Omental fat pad (tissue), 4 donors: ENCODE data around the gene TACC2. TPM values are rescaled to one million over a fixed set of nuclear protein-coding genes. Genes with fewer than 3 reads are reported as not detected.

Source experiments
- ATAC-seq: fragments of 150-250 bp; one replicate; pipeline ENCODE4 v1.9.1; 2016; ENCODE audit warnings: mild to moderate bottlenecking, moderate library complexity; ENCODE audit not compliant: low FRiP score
- DNase-seq: peaks from one replicate; pipeline ENCODE4 v3.0.0-alpha.2; 2019; ENCODE audit warnings: low spot score
- total RNA-seq, 4 donors: library from RNA; depleted of rRNA; stranded (reverse); fragments of >200 nt; gene quantifications; one replicate each; pipeline ENCODE4 v1.1.0, GENCODE V29; 2016
- TF ChIP-seq, protein P1 (sequence below), 3 donors: fragments of 450-650 bp; IDR thresholded peaks; one replicate each; pipeline ENCODE4 v1.5.1; 2016 to 2017; ENCODE audit warnings: antibody characterized with exemption in 3 of 3, mild to moderate bottlenecking in 3 of 3, moderate library complexity in 2 of 3

The TACC2 gene
- total RNA-seq, 4 donors from 2014 or later, result 23.8 to 33.6 (median 29.4) TPM

GRCh38 chr10:122029499-122030199, 40.7 kb downstream of the TACC2 start:
- TF ChIP-seq, protein P1, sequence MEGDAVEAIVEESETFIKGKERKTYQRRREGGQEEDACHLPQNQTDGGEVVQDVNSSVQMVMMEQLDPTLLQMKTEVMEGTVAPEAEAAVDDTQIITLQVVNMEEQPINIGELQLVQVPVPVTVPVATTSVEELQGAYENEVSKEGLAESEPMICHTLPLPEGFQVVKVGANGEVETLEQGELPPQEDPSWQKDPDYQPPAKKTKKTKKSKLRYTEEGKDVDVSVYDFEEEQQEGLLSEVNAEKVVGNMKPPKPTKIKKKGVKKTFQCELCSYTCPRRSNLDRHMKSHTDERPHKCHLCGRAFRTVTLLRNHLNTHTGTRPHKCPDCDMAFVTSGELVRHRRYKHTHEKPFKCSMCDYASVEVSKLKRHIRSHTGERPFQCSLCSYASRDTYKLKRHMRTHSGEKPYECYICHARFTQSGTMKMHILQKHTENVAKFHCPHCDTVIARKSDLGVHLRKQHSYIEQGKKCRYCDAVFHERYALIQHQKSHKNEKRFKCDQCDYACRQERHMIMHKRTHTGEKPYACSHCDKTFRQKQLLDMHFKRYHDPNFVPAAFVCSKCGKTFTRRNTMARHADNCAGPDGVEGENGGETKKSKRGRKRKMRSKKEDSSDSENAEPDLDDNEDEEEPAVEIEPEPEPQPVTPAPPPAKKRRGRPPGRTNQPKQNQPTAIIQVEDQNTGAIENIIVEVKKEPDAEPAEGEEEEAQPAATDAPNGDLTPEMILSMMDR (IDR thresholded peaks at IDR 0.05), result no peak
- ATAC-seq (peak; percentile 37), DNase-seq (no peak)

GRCh38 chr10:122030200-122030552, 41.2 kb downstream of the TACC2 start:
- TF ChIP-seq, protein P1 (IDR thresholded peaks at IDR 0.05), result no peak
- no peak for ATAC-seq
- no peak for DNase-seq

- TF ChIP-seq, protein P1 (IDR thresholded peaks at IDR 0.05), result no peak
- ATAC-seq (no peak), DNase-seq (no peak)
Observed at GRCh38 chr10:122033224-122033926, 44.4 kb downstream of the TACC2 start.

DNA sequence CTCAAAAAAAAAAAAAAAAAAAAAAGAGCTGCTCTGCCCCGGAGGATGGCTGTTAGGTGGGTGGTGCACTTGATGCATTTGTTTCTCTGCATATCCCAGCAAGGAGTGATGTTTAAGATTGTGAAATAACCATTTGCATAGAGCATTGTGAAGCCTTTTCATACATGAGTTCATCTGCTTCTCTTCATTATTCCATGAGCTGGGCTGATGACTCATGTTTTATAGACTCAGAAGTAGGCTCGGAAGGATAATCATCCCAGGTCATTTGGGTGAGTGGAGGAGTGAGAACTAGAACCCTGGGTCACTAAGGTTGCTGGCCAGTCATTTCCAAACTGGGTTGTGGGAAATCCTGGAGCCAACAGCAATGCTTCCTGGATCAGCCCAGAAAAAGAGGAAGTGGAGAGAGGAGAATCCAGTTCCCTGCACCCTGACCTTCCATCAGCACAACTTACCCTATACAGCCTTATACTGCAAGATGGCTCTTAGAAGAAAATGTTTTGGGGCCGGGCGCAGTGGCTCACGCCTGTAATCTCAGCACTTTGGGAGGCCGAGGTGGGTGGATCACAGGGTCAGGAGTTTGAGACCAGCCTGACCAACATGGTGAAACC, 45.3 kb downstream of the TACC2 start:
- TF ChIP-seq, protein P1 (IDR thresholded peaks at IDR 0.05), result no peak
- ATAC-seq (no peak), DNase-seq (no peak)

DNA sequence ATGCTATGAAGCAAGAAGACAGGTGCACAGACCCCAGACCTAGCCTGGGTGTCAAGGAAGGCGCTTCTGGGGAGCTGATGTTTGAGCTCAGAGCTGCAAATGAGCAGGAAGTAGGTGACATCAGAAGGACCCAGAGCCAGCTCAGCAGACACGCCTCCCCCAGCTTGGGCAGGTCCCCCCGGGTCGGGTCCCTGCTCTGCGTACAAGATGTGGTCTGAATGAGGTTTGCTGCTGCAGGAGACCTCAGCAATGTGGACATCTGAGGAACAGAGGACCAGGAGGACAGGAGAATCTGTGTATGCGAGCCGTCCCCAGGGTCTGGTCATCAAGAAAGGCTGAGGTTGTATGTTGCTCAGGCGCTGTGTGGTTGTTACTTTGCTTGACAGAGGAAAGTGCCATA, 51.8 kb downstream of the TACC2 start:
- TF ChIP-seq, protein P1 (IDR thresholded peaks at IDR 0.05), result no peak
- DNase-seq, result no peak
- no peak for ATAC-seq

GRCh38 chr10:122042836-122043235, 53.9 kb downstream of the TACC2 start:
- TF ChIP-seq, protein P1 (IDR thresholded peaks at IDR 0.05), result no peak
- no peak for DNase-seq
- no peak for ATAC-seq
